GM12878 (cell line): ENCODE data around the gene IL32. TPM values are rescaled to one million over a fixed set of nuclear protein-coding genes. Genes with fewer than 3 reads are reported as not detected.

Source experiments
- ATAC-seq: fragments of 200-7000 bp; cut with Tn5 transposase; 3 replicates; pipeline ENCODE4 v1.9.1; 2020; ENCODE audit warnings: mild to moderate bottlenecking, moderate library complexity
- BruUV-seq: library from RNA; stranded (reverse); fragments of 400-500 nt; replicated peaks from 2 replicates; lab custom pipeline; 2021; lab: Mats Ljungman, UMichigan
- CTCF ChIA-PET: fragments of 300-600 bp; sonication (Branson Sonifier 250); formaldehyde crosslinking; extraction: SDS; loops from one replicate; lab custom pipeline; 2021; ENCODE audit warnings: inconsistent platforms; lab: Yijun Ruan, JAX
- POLR2A ChIA-PET: fragments of 350-600 bp; formaldehyde crosslinking; extraction: SDS; loops from one replicate; lab custom pipeline; 2021; ENCODE audit warnings: inconsistent platforms; lab: Charles Lee
- RAD21 ChIA-PET: fragments of 300-600 bp; sonication (Branson Sonifier 250); formaldehyde crosslinking; loops from one replicate; lab custom pipeline; 2023; ENCODE audit warnings: antibody characterized with exemption; ENCODE audit not compliant: unreplicated experiment; lab: Charles Lee
- SMC1A ChIA-PET: fragments of 300-600 bp; sonication (Branson Sonifier 250); formaldehyde crosslinking; loops from one replicate; lab custom pipeline; 2023; ENCODE audit not compliant: unreplicated experiment, uncharacterized antibody; lab: Charles Lee
- DNase-seq: peaks from one replicate; pipeline ENCODE4 v3.0.0-alpha.2; 2011; ENCODE audit warnings: low read depth, low spot score
- FAIRE-seq: peaks from 3 replicates; lab custom pipeline; 2011; peaks lifted over from hg19 to GRCh38; lab: Jason Lieb, UNC
- H2AFZ ChIP-seq: 2 replicates; pipeline ENCODE4 v1.6.0; 2011; ENCODE audit warnings: low read depth, low read length, control low read depth; ENCODE audit not compliant: control insufficient read depth
- H3K27ac ChIP-seq: 2 replicates; pipeline ENCODE4 v1.5.1; 2011; ENCODE audit warnings: control low read depth; ENCODE audit not compliant: control insufficient read depth, insufficient read depth
- H3K27me3 ChIP-seq, 2 experiments: replicated peaks in 1 of 2; 2 replicates each; pipeline versions ENCODE4 v1.6.0 to v1.6.1; 2011; ENCODE audit warnings: low read length in 1 of 2; ENCODE audit not compliant: control insufficient read depth in 2 of 2, insufficient read depth in 2 of 2
- H3K36me3 ChIP-seq, 2 experiments: 2 replicates each; pipeline ENCODE4 v1.5.1; 2011; ENCODE audit warnings: low read length in 1 of 2; ENCODE audit not compliant: control insufficient read depth in 2 of 2, insufficient read depth in 2 of 2
- H3K4me1 ChIP-seq: 2 replicates; pipeline ENCODE4 v1.6.1; 2011; ENCODE audit warnings: mild to moderate bottlenecking, low read length, moderate library complexity, mixed read lengths; ENCODE audit not compliant: control insufficient read depth, insufficient read depth
- H3K4me2 ChIP-seq: 2 replicates; pipeline ENCODE4 v1.6.0; 2011; ENCODE audit warnings: control low read depth; ENCODE audit not compliant: control insufficient read depth, insufficient read depth
- H3K4me3 ChIP-seq: fragments of 200-600 bp; sonication (generic); 2 replicates; pipeline ENCODE4 v1.5.1; 2016
- H3K79me2 ChIP-seq: 2 replicates; pipeline ENCODE4 v1.6.0; 2011; ENCODE audit warnings: low read length; ENCODE audit not compliant: control insufficient read depth, insufficient read depth
- H3K9ac ChIP-seq: 2 replicates; pipeline ENCODE4 v1.8.0; 2011; ENCODE audit warnings: low read length, control low read depth, mixed read lengths; ENCODE audit not compliant: control insufficient read depth, insufficient read depth
- H3K9me3 ChIP-seq: replicated peaks from 3 replicates; pipeline ENCODE4 v1.5.1; 2011; ENCODE audit warnings: mild to moderate bottlenecking, low read length; ENCODE audit not compliant: control insufficient read depth, insufficient read depth
- H4K20me1 ChIP-seq: 2 replicates; pipeline ENCODE4 v1.6.0; 2011; ENCODE audit not compliant: control insufficient read depth, insufficient read depth
- HDGF ChIP-seq: fragments of 450-650 bp; IDR thresholded peaks from 2 replicates; pipeline ENCODE4 v1.6.1; 2016; ENCODE audit warnings: antibody characterized with exemption
- IKZF2 ChIP-seq, 2 experiments: fragments of 450-650 bp; IDR thresholded peaks; 2 replicates each; pipeline ENCODE4 v1.6.1; 2017; ENCODE audit warnings: mild to moderate bottlenecking in 2 of 2, moderate library complexity in 2 of 2
- NBN ChIP-seq: fragments of 450-650 bp; IDR thresholded peaks from 2 replicates; pipeline ENCODE4 v1.6.1; 2016
- PML ChIP-seq: IDR thresholded peaks from 2 replicates; pipeline ENCODE4 v1.6.1; 2012; ENCODE audit warnings: low read length, inconsistent platforms
- POLR2AphosphoS5 ChIP-seq: IDR thresholded peaks from 2 replicates; pipeline ENCODE4 v1.6.1; 2011; ENCODE audit warnings: mild to moderate bottlenecking, low read length, inconsistent platforms
- SMARCA5 ChIP-seq: fragments of 450-650 bp; IDR thresholded peaks from 2 replicates; pipeline ENCODE4 v1.6.1; 2017; ENCODE audit warnings: mild to moderate bottlenecking
- TCF7 ChIP-seq: IDR thresholded peaks from 2 replicates; pipeline ENCODE4 v1.6.1; 2014; ENCODE audit warnings: antibody characterized with exemption, borderline replicate concordance
- WGBS: methylation state at CpG from one replicate; pipeline ENCODE4 v1.1.6; 2016; ENCODE audit warnings: low lambda C conversion rate; ENCODE audit not compliant: insufficient replicate concordance, insufficient coverage; ENCODE audit errors: missing lambda C conversion rate; 5-methylcytosine and 5-hydroxymethylcytosine counted together
- in situ Hi-C: fragments of 300-500 bp; cut with MboI; formaldehyde crosslinking; loops from 9 replicates; pipeline ENCODE4 v1.14.3; 2018; ENCODE audit warnings: mixed read lengths
- intact Hi-C: fragments of 100-400 bp; cut with micrococcal nuclease; formaldehyde crosslinking; loops from one replicate; pipeline ENCODE4 v1.14.2; 2022; ENCODE audit not compliant: unreplicated experiment
- polyA plus RNA-seq, 11 experiments: library from polyadenylated mRNA; depleted of rRNA in 4 of 11; unstranded in 6 of 11; stranded (reverse) in 5 of 11; fragments of >200 nt; fragmentation: Nextera tagmentation in 4 of 11; fragmentation: Illumina TruSeq in 1 of 11; extraction: Ambion mirVana in 4 of 11; extraction: Trizol in 1 of 11; gene quantifications; 1 replicate in 1 of 11; 2 replicates in 10 of 11; pipeline versions ENCODE4 v1.2.1 to v1.2.3, GENCODE V29; 2011 to 2016; ENCODE audit warnings: inconsistent platforms in 2 of 11, missing spikeins in 2 of 11, low read depth in 1 of 11
- total RNA-seq, 4 experiments: library from RNA; depleted of rRNA in 3 of 4; stranded (reverse); fragments of >200 nt in 3 of 4; fragmentation: Illumina TruSeq in 1 of 4; extraction: Trizol in 1 of 4; gene quantifications; 2 replicates each; pipeline versions ENCODE4 v1.2.1 to v1.2.3, GENCODE V29; 2013 to 2021
- TF ChIP-seq, protein P1 (sequence below): IDR thresholded peaks from 2 replicates; pipeline ENCODE4 v1.6.1; 2011; ENCODE audit warnings: borderline replicate concordance, low read depth, mild to moderate bottlenecking, moderate library complexity, low read length; ENCODE audit not compliant: insufficient read depth, poor library complexity, severe bottlenecking

Gene IL32
- total and polyA plus RNA-seq, 10 of the 15 experiments (the other 5 are each of a cell fraction or from before 2014, with no cell fraction given), result 27.0 to 122 (median 55.8) TPM

DNA sequence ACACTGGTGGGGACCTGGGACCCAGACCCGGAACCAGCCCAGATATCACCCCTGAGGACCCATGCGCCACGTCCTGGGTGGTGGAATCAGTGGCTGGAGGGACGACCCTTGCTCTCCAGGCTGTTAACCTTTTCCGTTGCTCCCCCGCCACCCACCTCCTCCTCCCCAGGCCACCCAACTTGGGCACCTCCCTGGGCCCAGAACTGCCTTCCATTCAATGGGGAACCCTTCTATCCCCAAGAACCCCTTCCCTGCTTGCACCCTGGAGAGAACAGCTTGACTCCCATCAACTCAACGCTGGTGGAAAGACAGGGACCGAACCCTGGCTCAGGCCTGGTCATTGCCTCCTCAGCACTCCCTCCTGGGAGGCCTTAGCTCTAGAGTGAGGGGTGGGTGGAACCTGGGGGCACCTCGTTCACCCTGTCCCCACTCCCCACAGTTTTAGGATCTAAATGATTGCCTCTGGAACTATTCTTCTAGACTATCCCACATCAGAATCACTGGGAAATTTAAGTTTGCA, 5.7 kb upstream of the IL32 start:
- in situ Hi-C loops (loop anchor here (5.0 kb wide), 2 partner anchors 38 to 68 kb away; partner anchors contain the start of gene ZSCAN10), intact Hi-C loops (loop anchor here (1.0 to 2.0 kb wide), 3 partner anchors 36 to 107 kb away; no protein-coding TSS in a partner anchor)
- no peak overlapping the region; the same call in 1 of the 2 replicates for H3K9ac ChIP-seq
- DNase-seq, result no peak
- peak overlapping the region; percentile 22; the same call in 1 of the 2 replicates for H3K27ac ChIP-seq
- peak overlapping the region; percentile 66 for H2AFZ ChIP-seq
- RAD21 ChIA-PET, result interaction anchor here (0.6 to 3.0 kb wide), 11 partner anchors 16 to 111 kb away, joined by 3 to 72 read pairs (median 6); partner anchors contain the start of gene TNFRSF12A
- TF ChIP-seq TCF7 (no peak), HDGF (peak; percentile 43; the same call in 1 of the 2 replicates), SMARCA5 (no peak), IKZF2 (IDR thresholded peaks at IDR 0.05) (no peak), NBN (0 out of 2 replicates have a peak, but pooled peaks have one; percentile 8), PML (no peak), POLR2AphosphoS5 (no peak)
- TF ChIP-seq, protein P1, sequence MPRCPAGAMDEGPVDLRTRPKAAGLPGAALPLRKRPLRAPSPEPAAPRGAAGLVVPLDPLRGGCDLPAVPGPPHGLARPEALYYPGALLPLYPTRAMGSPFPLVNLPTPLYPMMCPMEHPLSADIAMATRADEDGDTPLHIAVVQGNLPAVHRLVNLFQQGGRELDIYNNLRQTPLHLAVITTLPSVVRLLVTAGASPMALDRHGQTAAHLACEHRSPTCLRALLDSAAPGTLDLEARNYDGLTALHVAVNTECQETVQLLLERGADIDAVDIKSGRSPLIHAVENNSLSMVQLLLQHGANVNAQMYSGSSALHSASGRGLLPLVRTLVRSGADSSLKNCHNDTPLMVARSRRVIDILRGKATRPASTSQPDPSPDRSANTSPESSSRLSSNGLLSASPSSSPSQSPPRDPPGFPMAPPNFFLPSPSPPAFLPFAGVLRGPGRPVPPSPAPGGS, result no peak
- H3K36me3 ChIP-seq, result no peaks in the 10 kb centered on the region
- no peak for FAIRE-seq
- H3K79me2 ChIP-seq, result no peaks in the 10 kb centered on the region
- peaks cover 17% of the 10 kb centered on the region for H3K4me1 ChIP-seq
- H3K4me3 ChIP-seq, result peak overlapping the region; percentile 37; the same call in 1 of the 2 replicates
- BruUV-seq, result no TSS peak
- POLR2A ChIA-PET, result interaction anchor here (0.6 to 1.7 kb wide), 4 partner anchors 17 to 76 kb away, joined by 3 to 12 read pairs (median 4); partner anchors contain the start of genes HCFC1R1 and THOC6
- peak overlapping the region; percentile 75 for H3K4me2 ChIP-seq
- 67% methylated on average over 7 of the region's 9 CpGs for WGBS
- CTCF ChIA-PET, result interaction anchor here (0.6 to 9.5 kb wide), 23 partner anchors 10 to 137 kb away, joined by 3 to 174 read pairs (median 8); partner anchors contain the start of genes HCFC1R1 and THOC6
- SMC1A ChIA-PET, result interaction anchor here (1.1 to 3.9 kb wide), 6 partner anchors 12 to 106 kb away, joined by 3 to 53 read pairs (median 4); no protein-coding TSS in a partner anchor
- H3K9me3 ChIP-seq, result no peaks in the 10 kb centered on the region; the same call in 2 of the 3 replicates
- no peak for ATAC-seq
- H3K27me3 ChIP-seq, result no peaks in the 10 kb centered on the region
- H4K20me1 ChIP-seq, result no peaks in the 10 kb centered on the region
